Middle frontal gyrus (tissue), 1 donor: ENCODE measurements around the gene TMEM175.
"Not testable (repeated sequence)": the region's sequence is repeated elsewhere in the genome, so short reads cannot be mapped to it uniquely, and the experiment has no call there.

ENCODE experiments used
- DNase-seq: peaks from one replicate; pipeline ENCODE4 v3.0.0-alpha.2; 2015; ENCODE audit warnings: low spot score; ENCODE audit errors: extremely low spot score

TMEM175 gene

GRCh38 chr4:988726-989721 lies 56.8 kb downstream of the TMEM175 start:
- no peak for DNase-seq

GRCh38 chr4:989722-990471 lies 57.6 kb downstream of the TMEM175 start:
- no peak for DNase-seq

GRCh38 chr4:990746-991367 lies 58.6 kb downstream of the TMEM175 start:
- no peak for DNase-seq

- no peak for DNase-seq
These were observed 59.4 kb downstream of the TMEM175 start for GRCh38 chr4:991451-992296.

GRCh38 chr4:992297-993110 lies 60.2 kb downstream of the TMEM175 start:
- DNase-seq, result no peak

GRCh38 chr4:993111-994029 lies 61.1 kb downstream of the TMEM175 start, which contains the start of gene SLC26A1:
Gene SLC26A1, minus strand, starts transcription at chr4:993404. Its CDS starts 1,701 bp downstream, at chr4:991703.
- no peak for DNase-seq

GRCh38 chr4:995311-996026 lies 63.2 kb downstream of the TMEM175 start:
- DNase-seq, result no peak

- DNase-seq, result no peak
These were observed 64.1 kb downstream of the TMEM175 start for GRCh38 chr4:996030-996996.

- no peak for DNase-seq
These were observed 64.7 kb downstream of the TMEM175 start for GRCh38 chr4:996997-997374.

GRCh38 chr4:997375-998071 lies 65.3 kb downstream of the TMEM175 start:
- DNase-seq, result no peak

GRCh38 chr4:998096-998691 lies 65.9 kb downstream of the TMEM175 start:
- DNase-seq, result no peak

GRCh38 chr4:999240-999863 lies 67.1 kb downstream of the TMEM175 start:
- not testable (repeated sequence) for DNase-seq

GRCh38 chr4:999882-1000425 lies 67.7 kb downstream of the TMEM175 start:
- no peak for DNase-seq

- DNase-seq, result no peak
These were observed 68.5 kb downstream of the TMEM175 start for GRCh38 chr4:1000686-1001260.

- DNase-seq, result no peak
These were observed 69.4 kb downstream of the TMEM175 start for GRCh38 chr4:1001561-1002130.
